Measurements from ENCODE around the gene ISM1.

ISM1 gene

DNA sequence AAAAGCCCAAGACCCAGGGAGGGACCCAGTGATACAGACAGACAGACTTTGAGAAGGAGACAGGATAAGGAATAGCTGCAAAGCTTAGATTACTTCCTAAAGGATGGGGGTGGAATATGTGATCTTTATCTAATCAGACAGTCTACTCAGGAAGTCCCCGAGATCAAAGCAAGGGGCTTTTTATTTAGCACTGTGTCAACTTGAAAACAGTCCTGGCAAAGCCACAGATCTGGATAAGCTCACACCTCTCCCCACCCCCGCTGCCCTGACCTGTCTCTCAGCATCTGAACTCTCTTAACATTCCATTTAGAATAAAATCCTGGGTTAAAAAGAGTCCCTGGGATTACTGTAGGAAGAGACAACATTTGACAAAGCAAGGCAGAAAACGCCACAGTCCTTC, 101.5 kb downstream of the ISM1 start:
- H3K4me3 ChIP-seq (ENCODE audit: low read depth, low read length), result no peak overlapping the region
- DNase-seq (ENCODE audit: low read depth, low spot score), result no peak
- in situ Hi-C loops (cut with HindIII; ENCODE audit: low sequenced_read_pairs), result no loop called here
- TF ChIP-seq, protein P1, sequence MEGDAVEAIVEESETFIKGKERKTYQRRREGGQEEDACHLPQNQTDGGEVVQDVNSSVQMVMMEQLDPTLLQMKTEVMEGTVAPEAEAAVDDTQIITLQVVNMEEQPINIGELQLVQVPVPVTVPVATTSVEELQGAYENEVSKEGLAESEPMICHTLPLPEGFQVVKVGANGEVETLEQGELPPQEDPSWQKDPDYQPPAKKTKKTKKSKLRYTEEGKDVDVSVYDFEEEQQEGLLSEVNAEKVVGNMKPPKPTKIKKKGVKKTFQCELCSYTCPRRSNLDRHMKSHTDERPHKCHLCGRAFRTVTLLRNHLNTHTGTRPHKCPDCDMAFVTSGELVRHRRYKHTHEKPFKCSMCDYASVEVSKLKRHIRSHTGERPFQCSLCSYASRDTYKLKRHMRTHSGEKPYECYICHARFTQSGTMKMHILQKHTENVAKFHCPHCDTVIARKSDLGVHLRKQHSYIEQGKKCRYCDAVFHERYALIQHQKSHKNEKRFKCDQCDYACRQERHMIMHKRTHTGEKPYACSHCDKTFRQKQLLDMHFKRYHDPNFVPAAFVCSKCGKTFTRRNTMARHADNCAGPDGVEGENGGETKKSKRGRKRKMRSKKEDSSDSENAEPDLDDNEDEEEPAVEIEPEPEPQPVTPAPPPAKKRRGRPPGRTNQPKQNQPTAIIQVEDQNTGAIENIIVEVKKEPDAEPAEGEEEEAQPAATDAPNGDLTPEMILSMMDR (IDR thresholded peaks at IDR 0.05; ENCODE audit: low read depth, low read length), result no peak

DNA sequence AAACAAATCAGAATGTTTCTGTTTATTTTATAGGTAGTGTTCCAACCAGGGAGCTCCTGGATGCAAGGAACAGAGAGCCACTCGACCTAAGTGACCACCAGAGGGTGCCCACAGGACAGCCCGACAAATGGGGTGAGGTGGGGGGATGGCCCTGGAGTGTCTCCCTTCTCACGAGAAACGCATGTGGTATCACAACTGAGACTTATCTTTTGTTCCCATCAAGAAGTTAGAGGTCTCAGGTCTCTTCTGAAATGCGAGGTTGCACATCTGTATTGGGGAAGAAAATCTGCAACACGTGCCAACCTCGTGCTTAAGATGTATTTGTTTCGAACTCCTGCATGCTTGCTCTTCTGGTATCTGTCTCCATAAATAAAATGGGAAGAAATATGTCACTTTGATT, 104.0 kb downstream of the ISM1 start:
- TF ChIP-seq, protein P1 (IDR thresholded peaks at IDR 0.05; ENCODE audit: low read depth, low read length), result peak; percentile 59
- peak; percentile 20 for DNase-seq (ENCODE audit: low read depth, low spot score)
- in situ Hi-C loops (cut with HindIII; ENCODE audit: low sequenced_read_pairs), result no loop called here
- H3K4me3 ChIP-seq (ENCODE audit: low read depth, low read length), result no peak overlapping the region

DNA sequence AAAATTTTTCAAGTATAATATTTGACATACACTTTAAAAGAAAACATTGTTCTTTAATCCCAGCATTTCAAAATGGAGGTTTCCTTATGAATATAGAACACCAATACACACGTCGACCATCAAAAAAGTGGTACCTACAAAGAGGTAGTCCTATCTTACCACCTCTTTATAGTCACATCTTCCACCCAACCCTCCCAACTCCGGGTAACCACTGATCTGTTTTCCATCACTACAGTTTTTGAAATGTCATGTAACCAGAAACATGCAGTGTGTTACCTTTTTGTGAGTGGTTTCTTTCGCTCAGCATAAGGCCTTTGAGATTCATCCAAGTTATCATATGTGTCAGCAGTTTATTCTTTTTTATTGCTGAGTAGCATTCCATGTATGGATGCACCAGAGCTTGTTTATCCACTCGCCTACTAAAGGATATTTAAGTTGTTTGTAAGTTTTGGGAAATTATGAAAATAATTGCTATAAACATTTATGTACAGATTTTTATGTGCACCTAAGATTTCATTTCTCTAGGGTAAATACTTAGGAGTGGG, 104.8 kb downstream of the ISM1 start:
- no peak overlapping the region for H3K4me3 ChIP-seq (ENCODE audit: low read depth, low read length)
- TF ChIP-seq, protein P1 (IDR thresholded peaks at IDR 0.05; ENCODE audit: low read depth, low read length), result no peak
- in situ Hi-C loops (cut with HindIII; ENCODE audit: low sequenced_read_pairs), result no loop called here
- DNase-seq (ENCODE audit: low read depth, low spot score), result no peak

DNA sequence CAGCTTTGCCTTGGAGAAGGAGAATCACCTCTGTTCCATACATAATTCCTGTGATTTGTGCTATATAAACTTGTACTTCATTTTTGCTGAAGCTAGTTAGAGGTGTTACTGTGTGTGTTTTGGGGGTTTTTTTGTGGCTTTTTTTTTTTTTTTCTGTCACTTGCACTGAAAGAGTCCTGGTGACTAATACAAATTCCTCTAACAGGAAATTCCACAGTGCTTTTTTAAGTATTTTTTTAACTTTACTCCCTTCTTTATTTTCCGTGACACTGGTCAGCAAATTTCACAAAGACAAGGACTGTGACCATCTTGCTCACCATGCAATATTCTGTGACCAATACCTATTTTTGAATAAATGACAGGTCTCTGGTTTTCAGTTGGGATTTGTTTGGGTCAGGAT, 110.5 kb downstream of the ISM1 start:
- in situ Hi-C loops (cut with HindIII; ENCODE audit: low sequenced_read_pairs), result no loop called here
- TF ChIP-seq, protein P1 (IDR thresholded peaks at IDR 0.05; ENCODE audit: low read depth, low read length), result no peak
- DNase-seq (ENCODE audit: low read depth, low spot score), result peak; percentile 36
- H3K4me3 ChIP-seq (ENCODE audit: low read depth, low read length), result no peak overlapping the region

DNA sequence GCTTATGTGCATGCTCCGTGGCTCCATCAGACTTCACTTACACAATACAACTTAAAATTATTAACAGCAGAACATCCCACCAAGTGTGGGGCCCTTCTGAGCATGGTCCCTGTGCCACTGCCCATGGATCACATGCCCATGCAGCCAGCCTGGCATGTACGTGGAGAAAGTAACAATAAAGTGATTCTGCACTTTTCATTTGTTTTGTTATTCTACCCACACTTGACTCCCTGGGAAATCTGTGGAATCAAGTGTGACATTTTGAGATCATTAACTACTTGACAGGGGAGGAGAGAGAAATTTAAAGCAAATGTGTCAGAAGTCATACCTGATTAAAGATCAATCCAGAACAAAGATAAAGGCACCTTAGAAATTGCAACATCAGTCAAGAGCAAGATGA, 112.0 kb downstream of the ISM1 start:
- H3K4me3 ChIP-seq (ENCODE audit: low read depth, low read length), result no peak overlapping the region
- TF ChIP-seq, protein P1 (IDR thresholded peaks at IDR 0.05; ENCODE audit: low read depth, low read length), result no peak
- in situ Hi-C loops (cut with HindIII; ENCODE audit: low sequenced_read_pairs), result no loop called here
- no peak for DNase-seq (ENCODE audit: low read depth, low spot score)

GRCh38 chr20:13333793-13334192, 112.7 kb downstream of the ISM1 start:
- DNase-seq (ENCODE audit: low read depth, low spot score), result no peak
- TF ChIP-seq, protein P1 (IDR thresholded peaks at IDR 0.05; ENCODE audit: low read depth, low read length), result no peak
- in situ Hi-C loops (cut with HindIII; ENCODE audit: low sequenced_read_pairs), result no loop called here
- H3K4me3 ChIP-seq (ENCODE audit: low read depth, low read length), result no peak overlapping the region
